Measurements from ENCODE around the gene RLBP1.
"Not testable (repeated sequence)": the region's sequence is repeated elsewhere in the genome, so short reads cannot be mapped to it uniquely, and the experiment has no call there.

RLBP1 gene

DNA sequence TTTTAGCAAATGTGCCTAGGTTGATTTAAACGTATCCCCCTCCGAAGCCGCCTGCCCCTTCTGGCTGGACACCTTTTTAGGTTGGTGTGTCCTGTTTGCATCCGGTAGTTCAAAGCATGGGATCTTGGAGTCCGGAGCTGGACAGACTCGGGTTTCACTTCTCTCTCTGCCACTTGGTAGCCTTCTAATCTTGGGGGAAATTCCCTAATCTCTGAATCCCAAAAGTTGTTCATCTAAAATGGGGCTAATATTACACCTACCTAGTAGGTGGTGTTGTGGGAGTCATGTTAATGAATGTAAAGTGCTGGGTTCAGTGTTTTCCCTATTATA is 23.2 kb upstream of the RLBP1 start:
- no peaks in the 10 kb centered on the region for H3K27me3 ChIP-seq (ENCODE audit: insufficient read depth, poor library complexity, severe bottlenecking)
- DNase-seq (ENCODE audit: low read depth in 1 of 2, low spot score in 1 of 2): no peak
- TF ChIP-seq POLR2AphosphoS5 (IDR thresholded peaks at IDR 0.05; ENCODE audit: low read depth): no peak
- TF ChIP-seq, protein P1, sequence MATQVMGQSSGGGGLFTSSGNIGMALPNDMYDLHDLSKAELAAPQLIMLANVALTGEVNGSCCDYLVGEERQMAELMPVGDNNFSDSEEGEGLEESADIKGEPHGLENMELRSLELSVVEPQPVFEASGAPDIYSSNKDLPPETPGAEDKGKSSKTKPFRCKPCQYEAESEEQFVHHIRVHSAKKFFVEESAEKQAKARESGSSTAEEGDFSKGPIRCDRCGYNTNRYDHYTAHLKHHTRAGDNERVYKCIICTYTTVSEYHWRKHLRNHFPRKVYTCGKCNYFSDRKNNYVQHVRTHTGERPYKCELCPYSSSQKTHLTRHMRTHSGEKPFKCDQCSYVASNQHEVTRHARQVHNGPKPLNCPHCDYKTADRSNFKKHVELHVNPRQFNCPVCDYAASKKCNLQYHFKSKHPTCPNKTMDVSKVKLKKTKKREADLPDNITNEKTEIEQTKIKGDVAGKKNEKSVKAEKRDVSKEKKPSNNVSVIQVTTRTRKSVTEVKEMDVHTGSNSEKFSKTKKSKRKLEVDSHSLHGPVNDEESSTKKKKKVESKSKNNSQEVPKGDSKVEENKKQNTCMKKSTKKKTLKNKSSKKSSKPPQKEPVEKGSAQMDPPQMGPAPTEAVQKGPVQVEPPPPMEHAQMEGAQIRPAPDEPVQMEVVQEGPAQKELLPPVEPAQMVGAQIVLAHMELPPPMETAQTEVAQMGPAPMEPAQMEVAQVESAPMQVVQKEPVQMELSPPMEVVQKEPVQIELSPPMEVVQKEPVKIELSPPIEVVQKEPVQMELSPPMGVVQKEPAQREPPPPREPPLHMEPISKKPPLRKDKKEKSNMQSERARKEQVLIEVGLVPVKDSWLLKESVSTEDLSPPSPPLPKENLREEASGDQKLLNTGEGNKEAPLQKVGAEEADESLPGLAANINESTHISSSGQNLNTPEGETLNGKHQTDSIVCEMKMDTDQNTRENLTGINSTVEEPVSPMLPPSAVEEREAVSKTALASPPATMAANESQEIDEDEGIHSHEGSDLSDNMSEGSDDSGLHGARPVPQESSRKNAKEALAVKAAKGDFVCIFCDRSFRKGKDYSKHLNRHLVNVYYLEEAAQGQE (IDR thresholded peaks at IDR 0.05; ENCODE audit: insufficient replicate concordance, low read depth): no peak
- TF ChIP-seq, protein P2, sequence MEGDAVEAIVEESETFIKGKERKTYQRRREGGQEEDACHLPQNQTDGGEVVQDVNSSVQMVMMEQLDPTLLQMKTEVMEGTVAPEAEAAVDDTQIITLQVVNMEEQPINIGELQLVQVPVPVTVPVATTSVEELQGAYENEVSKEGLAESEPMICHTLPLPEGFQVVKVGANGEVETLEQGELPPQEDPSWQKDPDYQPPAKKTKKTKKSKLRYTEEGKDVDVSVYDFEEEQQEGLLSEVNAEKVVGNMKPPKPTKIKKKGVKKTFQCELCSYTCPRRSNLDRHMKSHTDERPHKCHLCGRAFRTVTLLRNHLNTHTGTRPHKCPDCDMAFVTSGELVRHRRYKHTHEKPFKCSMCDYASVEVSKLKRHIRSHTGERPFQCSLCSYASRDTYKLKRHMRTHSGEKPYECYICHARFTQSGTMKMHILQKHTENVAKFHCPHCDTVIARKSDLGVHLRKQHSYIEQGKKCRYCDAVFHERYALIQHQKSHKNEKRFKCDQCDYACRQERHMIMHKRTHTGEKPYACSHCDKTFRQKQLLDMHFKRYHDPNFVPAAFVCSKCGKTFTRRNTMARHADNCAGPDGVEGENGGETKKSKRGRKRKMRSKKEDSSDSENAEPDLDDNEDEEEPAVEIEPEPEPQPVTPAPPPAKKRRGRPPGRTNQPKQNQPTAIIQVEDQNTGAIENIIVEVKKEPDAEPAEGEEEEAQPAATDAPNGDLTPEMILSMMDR (IDR thresholded peaks at IDR 0.05; ENCODE audit: insufficient read depth, low read length): no peak
- no peak for TF ChIP-seq SPI1 (IDR thresholded peaks at IDR 0.05; ENCODE audit: borderline replicate concordance, low read depth)
- TF ChIP-seq GABPA (IDR thresholded peaks at IDR 0.05; ENCODE audit: low read depth): no peak
- H3K4me3 ChIP-seq (replicated peaks; ENCODE audit: insufficient read depth, low read length): peak overlapping the region; percentile 88
- peak overlapping the region; percentile 87 for H3K27ac ChIP-seq (replicated peaks)

GRCh38 chr15:89243691-89244573 is 22.6 kb upstream of the RLBP1 start, which contains the start of gene FANCI:
Gene FANCI (plus strand): TSS chr15:89243979. CDS start chr15:89247648, 3,669 bp downstream.
- TF ChIP-seq GABPA (IDR thresholded peaks at IDR 0.05; ENCODE audit: low read depth) (peak; percentile 89), SPI1 (IDR thresholded peaks at IDR 0.05; ENCODE audit: borderline replicate concordance, low read depth) (peak; percentile 61; the same call in 1 of the 2 replicates), POLR2AphosphoS5 (IDR thresholded peaks at IDR 0.05; ENCODE audit: low read depth) (peak; percentile 67)
- TF ChIP-seq, protein P1 (IDR thresholded peaks at IDR 0.05; ENCODE audit: insufficient replicate concordance, low read depth): no peak
- TF ChIP-seq, protein P2 (IDR thresholded peaks at IDR 0.05; ENCODE audit: insufficient read depth, low read length): peak; percentile 7
- DNase-seq (ENCODE audit: low read depth in 1 of 2, low spot score in 1 of 2): peak; percentile 94 to 97
- peak within 1 kb of the TSS; percentile 87 for H3K27ac ChIP-seq (replicated peaks)
- peak within 1 kb of the TSS; percentile 88 for H3K4me3 ChIP-seq (replicated peaks; ENCODE audit: insufficient read depth, low read length)
- no peaks in the 10 kb centered on the region for H3K27me3 ChIP-seq (ENCODE audit: insufficient read depth, poor library complexity, severe bottlenecking)

- DNase-seq (ENCODE audit: low read depth in 1 of 2, low spot score in 1 of 2): no peak
- Histone ChIP-seq H3K4me3 (replicated peaks; ENCODE audit: insufficient read depth, low read length) (peak overlapping the region; percentile 88), H3K27me3 (ENCODE audit: insufficient read depth, poor library complexity, severe bottlenecking) (no peaks in the 10 kb centered on the region), H3K27ac (replicated peaks) (peak overlapping the region; percentile 87)
- TF ChIP-seq, protein P2 (IDR thresholded peaks at IDR 0.05; ENCODE audit: insufficient read depth, low read length): no peak
- TF ChIP-seq, protein P1 (IDR thresholded peaks at IDR 0.05; ENCODE audit: insufficient replicate concordance, low read depth): no peak
- TF ChIP-seq SPI1 (IDR thresholded peaks at IDR 0.05; ENCODE audit: borderline replicate concordance, low read depth) (no peak), GABPA (IDR thresholded peaks at IDR 0.05; ENCODE audit: low read depth) (no peak), POLR2AphosphoS5 (IDR thresholded peaks at IDR 0.05; ENCODE audit: low read depth) (no peak)
These were observed 21.8 kb upstream of the RLBP1 start for GRCh38 chr15:89243046-89243690.

DNA sequence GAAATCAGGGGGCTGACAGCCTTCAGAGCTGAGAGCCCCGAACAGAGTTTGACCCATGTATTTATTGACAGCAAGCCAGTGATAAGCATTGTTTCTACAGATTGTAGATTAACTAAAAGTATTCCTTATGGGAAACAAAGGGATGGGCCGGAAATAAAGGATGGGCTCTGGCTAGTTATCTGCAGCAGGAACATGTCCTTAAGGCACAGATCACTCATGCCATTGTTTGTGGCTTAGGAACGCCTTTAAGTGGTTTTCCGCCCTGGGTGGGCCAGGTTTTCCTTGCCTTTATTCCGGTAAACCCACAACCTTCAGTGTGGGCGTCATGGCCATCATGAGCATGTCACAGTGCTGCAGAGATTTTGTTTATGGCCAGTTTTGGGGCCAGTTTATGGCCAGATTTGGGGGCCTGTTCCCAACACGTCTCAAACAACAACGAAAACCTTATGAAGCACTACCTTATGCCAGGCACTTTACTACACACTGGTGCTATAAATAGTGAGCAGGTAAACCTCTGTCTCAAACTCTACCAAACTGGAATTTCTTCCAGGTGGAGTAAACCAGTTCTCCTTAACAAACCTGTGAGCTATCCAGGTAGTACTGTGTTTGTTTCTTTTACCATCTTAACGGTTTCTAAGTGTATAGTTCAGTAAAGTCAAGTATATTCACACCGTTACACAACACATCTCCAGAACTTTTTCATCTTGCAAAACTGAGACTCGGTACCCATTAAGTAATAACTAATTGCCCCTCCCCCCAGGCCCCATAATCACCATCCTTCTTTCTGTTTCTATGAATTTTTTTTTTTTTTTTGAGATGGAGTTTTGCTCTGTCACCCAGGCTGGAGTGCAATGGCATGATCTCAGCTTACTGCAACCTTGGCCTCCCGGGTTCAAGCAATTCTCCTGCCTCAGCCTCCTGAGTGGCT is 18.8 kb upstream of the RLBP1 start:
- H3K27me3 ChIP-seq (ENCODE audit: insufficient read depth, poor library complexity, severe bottlenecking); DNase-seq (ENCODE audit: low read depth in 1 of 2, low spot score in 1 of 2); H3K4me3 ChIP-seq (replicated peaks; ENCODE audit: insufficient read depth, low read length); H3K27ac ChIP-seq (replicated peaks): not testable (repeated sequence)

Data from HL-60 (cell line).